ENCODE measurements around the gene ZBTB7B.

ZBTB7B gene

DNA sequence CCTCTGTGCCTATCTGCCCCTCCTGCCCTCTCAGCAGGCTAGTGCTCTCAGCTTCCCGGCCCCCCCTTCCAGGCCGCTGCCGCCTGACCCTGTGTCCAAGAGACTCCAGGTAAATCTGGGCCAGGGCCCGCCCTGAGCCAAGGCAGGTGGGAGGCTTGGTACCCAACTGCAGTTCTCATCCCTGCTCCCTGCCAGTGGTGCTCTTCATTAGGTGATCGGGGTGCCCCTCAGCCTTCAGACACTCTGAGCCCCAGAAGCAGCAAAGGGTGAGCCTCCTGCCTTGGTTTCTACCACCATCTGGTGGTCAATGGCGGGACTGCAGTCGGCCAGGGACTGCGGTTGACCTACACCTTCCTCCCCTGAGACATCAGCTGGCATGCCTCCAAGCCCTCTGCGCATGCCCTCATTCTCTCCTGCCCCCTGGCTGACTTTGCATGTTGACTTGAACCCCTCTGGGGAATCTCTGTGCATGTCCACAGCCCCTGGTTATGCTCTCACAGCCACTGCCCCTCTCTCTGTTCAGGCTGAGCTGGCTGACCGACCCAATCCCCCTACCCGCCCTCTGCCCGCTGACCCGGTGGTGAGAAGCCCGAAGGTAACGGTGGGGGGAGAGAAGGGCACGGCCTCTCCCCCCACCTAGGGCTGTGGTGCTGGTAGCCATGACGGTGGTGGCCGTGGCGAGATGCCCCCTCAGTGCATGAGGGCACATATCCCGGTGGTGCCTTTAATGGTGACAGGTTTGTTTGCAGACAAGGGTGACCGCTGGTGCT is 59.0 kb downstream of the ZBTB7B start:
- peak; percentile 84 for DNase-seq (ENCODE audit: low read depth)

DNA sequence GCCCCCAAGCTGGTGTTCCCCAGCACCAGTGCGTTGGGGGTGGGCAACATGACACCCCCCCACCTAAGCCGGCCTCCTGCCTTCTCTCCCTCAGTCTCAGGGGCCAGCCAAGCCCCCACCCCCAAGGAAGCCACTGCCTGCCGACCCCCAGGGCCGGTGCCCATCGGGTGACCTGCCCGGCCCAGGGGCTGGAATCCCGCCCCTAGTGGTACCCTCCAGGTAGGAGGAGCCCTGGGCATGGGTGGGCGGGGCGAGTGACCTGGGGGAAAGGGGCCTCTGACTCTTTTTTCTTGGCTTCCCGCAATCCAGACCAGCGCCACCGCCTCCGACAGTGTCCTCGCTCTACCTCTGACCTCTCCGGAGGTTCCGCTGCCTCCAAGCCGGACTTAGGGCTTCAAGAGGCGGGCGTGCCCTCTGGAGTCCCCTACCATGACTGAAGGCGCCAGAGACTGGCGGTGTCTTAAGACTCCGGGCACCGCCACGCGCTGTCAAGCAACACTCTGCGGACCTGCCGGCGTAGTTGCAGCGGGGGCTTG is 59.6 kb downstream of the ZBTB7B start:
- no peak for DNase-seq (ENCODE audit: low read depth)

DNA sequence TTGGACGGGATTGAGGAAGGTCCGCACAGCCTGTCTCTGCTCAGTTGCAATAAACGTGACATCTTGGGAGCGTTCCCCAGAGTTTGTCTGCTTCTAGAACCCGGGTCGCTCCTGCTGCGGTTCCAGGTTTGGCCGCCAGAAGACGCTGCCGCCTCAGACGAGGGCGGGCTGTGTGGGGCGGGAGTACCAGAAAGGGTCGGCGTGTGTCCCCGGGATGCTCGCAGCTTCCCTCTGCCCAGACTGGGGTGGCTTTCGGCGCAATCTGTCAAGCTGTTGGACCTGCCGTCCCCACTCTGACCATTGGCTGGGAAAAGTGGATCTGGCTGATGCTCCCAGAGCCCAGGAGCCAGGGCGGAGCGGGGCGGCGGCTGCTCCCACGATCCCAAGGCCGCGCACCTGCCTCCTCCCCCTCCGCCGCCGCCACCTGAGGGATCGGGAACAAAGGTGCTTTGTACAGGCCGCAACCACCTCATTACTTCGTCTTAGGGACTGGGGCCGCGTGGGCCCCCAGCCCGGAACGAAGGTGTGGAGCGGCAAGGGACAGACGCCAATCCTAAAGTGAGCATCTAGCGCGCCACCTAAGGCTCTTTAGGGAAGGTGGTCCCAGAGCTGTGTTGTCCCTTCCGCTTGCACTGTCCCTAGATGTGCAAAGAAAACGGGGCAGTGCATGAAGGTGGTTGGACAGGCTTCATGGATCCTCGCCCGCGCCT is 60.3 kb downstream of the ZBTB7B start:
- peak; percentile 55 for DNase-seq (ENCODE audit: low read depth)

DNA sequence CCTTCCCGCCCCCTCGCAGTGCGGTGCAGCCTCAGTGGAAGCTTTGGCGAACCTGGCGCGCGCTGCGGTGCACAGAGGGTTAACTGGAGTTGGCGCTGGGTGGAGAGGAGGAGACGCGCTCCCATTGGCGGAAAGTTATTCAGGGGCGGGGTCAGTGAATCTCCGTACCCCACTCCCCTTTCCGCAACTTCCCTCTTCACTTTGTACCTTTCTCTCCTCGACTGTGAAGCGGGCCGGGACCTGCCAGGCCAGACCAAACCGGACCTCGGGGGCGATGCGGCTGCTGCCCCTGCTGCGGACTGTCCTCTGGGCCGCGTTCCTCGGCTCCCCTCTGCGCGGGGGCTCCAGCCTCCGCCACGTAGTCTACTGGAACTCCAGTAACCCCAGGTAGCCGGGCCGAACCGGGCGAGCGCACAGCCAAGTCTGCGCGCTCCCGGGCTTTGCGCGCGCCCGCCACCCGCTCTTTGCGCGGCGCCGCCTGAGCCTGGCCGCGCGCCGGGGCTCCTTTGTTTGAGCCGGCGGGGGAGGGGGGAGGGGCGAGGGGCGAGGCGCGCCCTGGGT is 61.0 kb downstream of the ZBTB7B start, which contains the start of gene EFNA4:
Gene EFNA4, plus strand, starts transcription at position 191 of the 561 bp plus-strand sequence. Its CDS starts 84 bp downstream, at position 275.
- DNase-seq (ENCODE audit: low read depth): peak; percentile 66

DNA sequence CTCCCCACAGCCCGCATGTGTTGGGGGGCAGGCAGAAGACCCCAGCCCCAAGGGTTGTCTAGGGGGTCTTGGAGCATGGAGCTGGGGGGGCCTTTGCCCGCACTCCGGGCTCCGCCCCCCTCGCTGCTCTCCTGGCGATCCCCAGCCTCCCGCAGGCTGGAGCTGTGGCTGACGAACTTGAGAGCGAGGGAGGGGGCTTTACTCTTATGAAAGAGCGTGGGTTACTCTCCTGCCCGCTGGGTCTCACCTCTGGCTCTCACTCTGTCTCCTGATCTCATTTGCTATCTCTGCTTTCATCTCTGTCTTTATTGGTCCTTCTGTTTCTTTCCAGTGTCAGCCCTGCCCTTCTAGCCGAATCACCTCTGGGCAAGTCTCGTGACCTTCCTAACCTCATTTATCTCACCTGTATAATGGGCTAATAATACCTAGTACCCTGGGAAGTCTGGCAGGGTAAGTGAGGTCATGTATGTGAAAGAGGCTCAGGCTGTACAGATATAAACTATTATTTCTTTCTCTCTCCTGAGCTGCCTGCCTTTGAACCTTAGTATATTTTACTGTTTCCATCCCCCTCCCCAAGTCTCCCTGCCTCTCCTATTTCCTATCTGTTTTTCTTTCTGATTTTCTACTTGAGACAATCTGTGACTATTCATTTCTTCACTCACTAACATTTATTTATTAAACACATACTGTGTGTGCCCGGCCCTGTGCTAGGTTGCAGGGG is 61.7 kb downstream of the ZBTB7B start:
- DNase-seq (ENCODE audit: low read depth): no peak

DNA sequence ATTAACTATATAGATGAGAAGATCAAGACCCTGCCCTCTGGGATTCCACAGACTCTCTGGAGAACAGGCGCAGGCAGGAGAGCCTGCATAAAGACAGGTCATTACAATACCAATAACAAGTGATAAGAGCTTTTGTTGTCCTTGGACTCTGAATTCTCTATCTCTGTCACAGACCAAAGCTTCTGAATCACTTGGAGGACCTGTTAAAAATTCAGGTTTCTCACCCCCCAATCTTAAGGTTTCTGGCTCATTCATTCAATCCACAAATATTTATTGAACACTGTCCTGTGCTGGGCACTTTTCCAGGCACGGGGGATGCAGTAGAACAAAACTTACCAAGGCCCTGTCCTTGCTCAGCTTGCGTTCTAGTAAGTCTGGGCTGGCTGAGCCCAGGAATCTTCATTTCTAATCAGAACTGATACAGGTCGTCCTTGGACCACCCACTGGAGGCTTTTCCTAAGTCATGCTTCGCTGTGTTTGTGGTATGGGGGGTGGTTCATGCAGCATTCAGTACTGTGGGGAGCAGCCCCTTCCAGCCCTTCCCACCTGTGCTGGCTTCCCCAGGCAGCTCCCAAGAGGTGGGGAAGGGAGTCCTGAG is 62.3 kb downstream of the ZBTB7B start:
- DNase-seq (ENCODE audit: low read depth): no peak

DNA sequence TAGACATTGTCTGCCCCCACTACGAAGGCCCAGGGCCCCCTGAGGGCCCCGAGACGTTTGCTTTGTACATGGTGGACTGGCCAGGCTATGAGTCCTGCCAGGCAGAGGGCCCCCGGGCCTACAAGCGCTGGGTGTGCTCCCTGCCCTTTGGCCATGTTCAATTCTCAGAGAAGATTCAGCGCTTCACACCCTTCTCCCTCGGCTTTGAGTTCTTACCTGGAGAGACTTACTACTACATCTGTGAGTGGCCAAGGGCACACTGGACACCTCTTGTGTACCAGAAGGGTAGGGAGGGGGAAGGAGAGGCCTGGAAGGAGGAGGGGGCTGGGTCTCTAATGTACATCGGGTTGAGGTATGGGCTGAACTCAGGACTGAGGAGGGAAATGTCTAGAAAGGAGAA is 64.2 kb downstream of the ZBTB7B start:
- DNase-seq (ENCODE audit: low read depth): no peak

All from stimulated activated CD8-positive, alpha-beta memory T cell treated with anti-CD3 and anti-CD28 coated beads, Interleukin-12 subunit alpha, Interleukin-12 subunit beta, amount 100 ng/mL, for 4 hours (primary cell).